Measurements from ENCODE around the gene LRG1.

LRG1 gene

GRCh38 chr19:4524808-4525562, 14.9 kb downstream of the LRG1 start:
- peak; percentile 50 to 67 for DNase-seq

GRCh38 chr19:4523306-4524110, 16.3 kb downstream of the LRG1 start:
- peak in 1 of 2 experiments; percentile 34 for DNase-seq

DNA sequence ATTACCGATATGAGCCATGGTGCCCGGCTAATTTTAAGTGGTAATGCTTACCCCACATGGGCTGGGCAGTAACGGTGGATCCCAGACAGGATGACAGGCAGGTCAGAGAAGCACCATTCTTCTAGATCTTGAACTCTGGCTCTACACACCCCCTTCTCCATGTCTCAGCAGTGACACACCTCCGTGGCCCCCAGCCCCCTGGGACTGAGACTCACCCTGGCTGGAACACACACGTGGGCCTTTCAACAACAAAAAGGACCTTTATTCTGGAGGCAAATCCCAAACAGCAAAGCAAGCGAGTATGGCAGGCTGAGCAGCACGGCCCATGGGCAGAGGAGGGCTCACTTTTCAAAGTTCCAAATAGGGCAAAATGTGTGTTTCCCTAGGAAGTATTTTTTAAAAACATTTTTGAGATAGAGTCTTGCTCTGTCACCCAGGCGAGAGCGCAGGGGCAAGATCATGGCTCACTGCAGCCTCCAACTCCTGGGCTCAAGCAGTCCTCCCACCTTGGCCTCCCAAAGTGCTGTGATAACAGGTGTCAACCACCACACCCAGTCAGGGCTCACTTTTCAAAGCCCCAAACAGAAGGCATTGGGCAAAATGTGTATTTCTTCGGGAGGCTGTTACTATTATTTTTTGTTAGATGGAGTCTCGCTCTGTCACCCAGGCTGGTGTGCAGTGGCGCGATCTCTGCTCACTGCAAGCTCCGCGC, 17.4 kb downstream of the LRG1 start:
- DNase-seq: no peak

- DNase-seq: no peak
These were observed 18.0 kb downstream of the LRG1 start for GRCh38 chr19:4521888-4522242.

- DNase-seq: no peak
These were observed 18.5 kb downstream of the LRG1 start for GRCh38 chr19:4521170-4521887.

- no peak for DNase-seq
These were observed 20.1 kb downstream of the LRG1 start for GRCh38 chr19:4519521-4520277.

DNA sequence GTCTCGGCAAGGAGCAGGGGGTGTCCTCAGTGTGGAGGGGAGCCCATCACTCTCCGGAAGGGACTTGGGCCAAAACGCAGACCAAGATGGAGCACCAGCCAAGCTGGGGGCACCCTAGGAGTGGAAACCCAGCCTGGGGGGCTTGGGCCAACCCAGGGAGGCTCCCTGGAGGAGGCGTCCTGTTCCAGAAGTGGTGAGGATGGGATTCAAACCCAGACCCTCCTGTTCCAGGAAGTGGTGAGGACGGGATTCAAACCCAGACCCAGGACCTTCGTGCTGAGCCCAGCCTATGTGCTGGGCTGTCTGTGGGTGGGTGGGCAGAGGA, 20.7 kb downstream of the LRG1 start:
- DNase-seq: no peak

GRCh38 chr19:4518345-4519171, 21.3 kb downstream of the LRG1 start, which contains the start of gene PLIN4:
PLIN4 (minus strand) TSS chr19:4518486; CDS start chr19:4518272, 214 bp downstream.
- no peak for DNase-seq

DNA sequence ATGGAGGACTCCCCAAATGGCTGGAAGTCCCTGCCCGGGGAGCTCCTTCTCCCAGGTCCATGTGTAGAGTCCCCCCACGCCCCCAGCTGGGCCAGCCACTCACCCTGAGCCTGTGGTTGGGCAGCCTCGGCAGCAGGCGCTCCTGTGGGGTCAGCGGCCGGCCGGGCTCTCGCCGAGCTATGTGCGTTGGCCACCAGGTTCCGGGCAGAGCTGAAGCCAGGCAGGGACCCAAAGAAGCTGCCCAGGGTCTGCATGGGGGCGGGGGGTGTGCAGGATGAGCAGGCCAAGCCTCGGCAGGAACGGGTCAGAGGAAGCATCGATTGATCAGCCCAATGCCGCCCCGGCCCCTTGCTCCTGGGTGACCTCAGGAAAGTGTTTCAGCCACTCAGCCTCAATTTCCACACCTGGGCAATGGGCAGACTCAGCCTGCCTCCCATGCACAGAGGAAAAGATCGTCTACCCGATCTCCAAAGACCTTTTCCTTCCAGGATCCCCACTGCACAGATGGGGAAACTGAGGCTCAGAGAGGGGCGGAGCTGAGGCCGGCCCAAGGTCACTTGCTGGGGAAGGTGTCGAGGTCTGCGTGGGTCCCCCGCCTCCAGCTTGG, 22.3 kb downstream of the LRG1 start:
- DNase-seq: no peak

DNA sequence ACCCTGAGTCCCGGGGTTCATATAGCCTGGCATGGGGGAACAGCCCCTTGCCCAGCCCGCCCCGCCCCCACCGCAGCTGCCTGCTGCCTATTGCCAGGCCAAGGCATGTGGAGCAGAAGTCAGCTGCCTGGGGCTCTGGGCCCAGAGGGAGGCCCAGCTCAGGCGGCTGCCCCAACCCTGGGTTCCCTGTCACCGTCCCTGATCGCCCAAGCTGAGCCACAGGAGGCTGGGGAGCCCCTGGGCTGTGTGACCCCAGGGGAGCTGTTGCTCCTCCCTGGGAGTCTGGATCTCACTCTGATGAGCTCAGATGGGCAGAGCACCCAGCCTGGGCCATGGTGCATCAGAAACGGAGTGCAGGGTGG, 22.9 kb downstream of the LRG1 start:
- no peak for DNase-seq

DNA sequence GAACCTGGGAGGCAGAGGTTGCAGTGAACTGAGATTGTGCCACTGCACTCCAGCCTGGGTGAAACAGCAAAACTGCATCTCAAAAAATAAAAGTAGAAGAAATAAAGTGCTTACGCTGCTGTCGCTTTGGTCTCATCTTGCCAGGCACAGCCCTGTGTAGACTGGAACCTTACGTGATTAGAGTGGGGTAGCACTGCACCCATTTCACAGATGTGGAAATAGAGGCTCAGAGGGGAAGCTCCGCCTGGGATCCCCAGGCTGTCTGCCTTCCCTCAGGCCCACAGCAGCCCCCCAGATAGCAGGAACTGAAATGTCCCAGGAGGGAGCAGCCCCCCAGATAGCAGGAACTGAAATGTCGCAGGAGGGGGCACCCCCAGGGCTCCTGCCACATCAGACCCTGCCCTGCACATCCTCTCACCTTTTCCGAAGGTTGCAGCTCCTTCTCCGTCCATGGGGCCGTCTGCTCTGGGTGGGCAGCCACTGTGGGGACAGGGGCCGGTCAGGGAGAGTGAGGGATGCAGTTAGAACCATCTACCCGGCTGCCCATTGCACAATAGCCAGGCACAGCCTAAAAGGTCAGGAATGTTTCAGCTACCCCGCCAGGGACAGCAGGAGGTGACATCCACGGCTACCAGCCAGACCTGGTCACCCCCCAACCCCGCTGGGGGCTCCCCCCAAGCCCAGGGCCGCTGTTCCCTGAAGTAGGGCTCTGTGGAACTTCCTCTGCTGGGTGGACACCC, 23.5 kb downstream of the LRG1 start:
- no peak for DNase-seq

DNA sequence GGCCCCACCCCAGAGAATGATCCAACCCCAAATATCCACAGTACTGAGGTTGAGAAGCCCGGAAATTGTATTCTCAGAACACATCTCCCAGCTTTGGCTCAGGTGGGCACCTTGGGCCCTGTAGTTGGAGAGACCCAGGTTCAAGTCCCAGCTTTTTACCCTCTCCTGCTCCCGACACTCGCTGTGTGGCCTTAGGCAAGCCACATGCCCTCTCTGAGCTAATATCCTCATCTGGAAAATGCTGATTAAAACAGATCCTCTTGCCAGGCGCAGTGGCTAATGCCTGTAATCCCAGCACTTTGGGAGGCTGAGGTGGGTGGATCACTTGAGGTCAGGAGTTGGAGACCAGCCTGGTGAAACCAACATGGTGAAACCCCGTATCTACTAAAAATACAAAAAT, 24.1 kb downstream of the LRG1 start:
- DNase-seq: no peak

DNA sequence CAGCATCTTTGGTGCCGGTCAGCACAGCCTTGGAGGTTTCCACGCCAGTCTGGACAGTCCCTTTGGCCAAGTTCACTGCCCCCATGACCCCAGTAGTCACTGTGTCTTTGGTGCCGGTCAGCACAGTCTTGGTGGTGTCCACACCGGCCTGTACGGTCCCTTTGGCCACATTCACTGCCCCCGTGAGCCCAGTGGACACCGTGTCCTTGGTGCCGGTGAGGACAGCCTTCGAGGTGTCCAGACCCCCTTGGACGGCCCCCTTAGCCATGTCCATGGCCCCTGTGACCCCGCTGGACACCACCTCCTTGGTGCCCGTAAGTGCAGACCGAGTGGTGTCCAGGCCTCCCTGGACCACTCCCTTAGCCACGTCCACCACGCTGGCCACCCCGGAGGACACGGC, 26.6 kb downstream of the LRG1 start:
- no peak for DNase-seq

- no peak for DNase-seq
These were observed 27.8 kb downstream of the LRG1 start for GRCh38 chr19:4512070-4512469.

DNA sequence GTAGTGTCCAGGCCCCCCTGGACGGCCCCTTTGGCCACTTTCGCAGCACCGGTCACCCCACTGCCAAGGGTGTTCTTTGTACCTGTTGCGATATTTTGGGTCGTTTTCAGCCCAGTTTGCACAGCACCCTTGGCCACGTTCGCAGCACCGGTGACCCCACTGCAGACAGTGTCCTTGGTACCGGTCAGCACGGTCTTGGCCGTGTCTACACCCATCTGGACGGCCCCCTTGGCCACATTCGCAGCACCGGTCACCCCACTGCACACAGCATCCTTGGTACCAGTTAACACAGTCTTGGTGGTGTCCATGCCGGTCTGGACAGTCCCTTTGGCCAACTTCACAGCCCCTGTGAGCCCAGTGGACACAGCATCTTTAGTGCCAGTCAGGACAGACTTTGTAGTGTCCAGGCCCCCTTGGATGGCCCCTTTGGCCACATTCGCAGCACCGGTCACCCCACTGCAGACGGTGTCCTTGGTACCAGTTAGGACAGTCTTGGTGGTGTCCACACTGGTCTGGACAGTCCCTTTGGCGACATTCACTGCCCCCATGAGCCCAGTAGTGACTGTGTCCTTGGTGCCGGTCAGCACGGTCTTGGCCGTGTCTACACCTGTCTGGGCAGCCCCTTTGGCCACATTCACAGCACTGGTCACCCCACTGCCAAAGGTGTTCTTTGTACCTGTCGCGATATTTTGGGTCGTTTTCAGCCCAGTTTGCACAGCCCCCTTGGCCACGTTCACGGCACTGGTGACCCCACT, 28.4 kb downstream of the LRG1 start:
- no peak for DNase-seq

- no peak for DNase-seq
These were observed 29.2 kb downstream of the LRG1 start for GRCh38 chr19:4510435-4511255.

GRCh38 chr19:4508698-4509097, 31.1 kb downstream of the LRG1 start:
- DNase-seq: no peak

- DNase-seq: no peak
These were observed 32.0 kb downstream of the LRG1 start for GRCh38 chr19:4507804-4508203.

DNA sequence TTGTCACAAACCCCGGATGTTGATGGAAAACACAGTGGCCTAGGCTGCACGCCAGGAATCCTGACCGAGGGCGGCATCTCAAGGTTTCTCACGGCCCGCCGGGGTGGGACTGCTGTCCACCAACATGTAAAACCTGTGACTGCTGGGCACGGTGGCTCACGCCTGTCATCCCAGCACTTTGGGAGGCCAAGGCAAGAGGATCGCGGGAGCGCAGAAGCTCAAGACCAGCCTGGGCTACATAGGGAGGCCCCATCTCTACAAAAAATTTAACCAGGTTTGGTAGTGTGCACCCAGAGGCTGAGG, 32.7 kb downstream of the LRG1 start:
- no peak for DNase-seq

Measured in stimulated activated CD4-positive, alpha-beta T cell treated with anti-CD3 and anti-CD28 coated beads, Interleukin-4, amount 100 ng/mL, for 4 hours (primary cell).